HG03469 (cell line): Measurements from ENCODE around the gene FAM169A.
"Not testable (repeated sequence)": the region's sequence is repeated elsewhere in the genome, so short reads cannot be mapped to it uniquely, and the experiment has no call there.

Source experiments
- ATAC-seq: cut with Tn5 transposase; IDR thresholded peaks from one replicate; pipeline ENCODE4 v1.9.1; 2021; ENCODE audit warnings: mild to moderate bottlenecking, moderate library complexity, moderate number of reproducible peaks; ENCODE audit not compliant: unreplicated experiment

Gene FAM169A, protein sequence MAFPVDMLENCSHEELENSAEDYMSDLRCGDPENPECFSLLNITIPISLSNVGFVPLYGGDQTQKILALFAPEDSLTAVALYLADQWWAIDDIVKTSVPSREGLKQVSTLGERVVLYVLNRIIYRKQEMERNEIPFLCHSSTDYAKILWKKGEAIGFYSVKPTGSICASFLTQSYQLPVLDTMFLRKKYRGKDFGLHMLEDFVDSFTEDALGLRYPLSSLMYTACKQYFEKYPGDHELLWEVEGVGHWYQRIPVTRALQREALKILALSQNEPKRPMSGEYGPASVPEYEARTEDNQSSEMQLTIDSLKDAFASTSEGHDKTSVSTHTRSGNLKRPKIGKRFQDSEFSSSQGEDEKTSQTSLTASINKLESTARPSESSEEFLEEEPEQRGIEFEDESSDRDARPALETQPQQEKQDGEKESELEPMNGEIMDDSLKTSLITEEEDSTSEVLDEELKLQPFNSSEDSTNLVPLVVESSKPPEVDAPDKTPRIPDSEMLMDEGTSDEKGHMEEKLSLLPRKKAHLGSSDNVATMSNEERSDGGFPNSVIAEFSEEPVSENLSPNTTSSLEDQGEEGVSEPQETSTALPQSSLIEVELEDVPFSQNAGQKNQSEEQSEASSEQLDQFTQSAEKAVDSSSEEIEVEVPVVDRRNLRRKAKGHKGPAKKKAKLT

DNA sequence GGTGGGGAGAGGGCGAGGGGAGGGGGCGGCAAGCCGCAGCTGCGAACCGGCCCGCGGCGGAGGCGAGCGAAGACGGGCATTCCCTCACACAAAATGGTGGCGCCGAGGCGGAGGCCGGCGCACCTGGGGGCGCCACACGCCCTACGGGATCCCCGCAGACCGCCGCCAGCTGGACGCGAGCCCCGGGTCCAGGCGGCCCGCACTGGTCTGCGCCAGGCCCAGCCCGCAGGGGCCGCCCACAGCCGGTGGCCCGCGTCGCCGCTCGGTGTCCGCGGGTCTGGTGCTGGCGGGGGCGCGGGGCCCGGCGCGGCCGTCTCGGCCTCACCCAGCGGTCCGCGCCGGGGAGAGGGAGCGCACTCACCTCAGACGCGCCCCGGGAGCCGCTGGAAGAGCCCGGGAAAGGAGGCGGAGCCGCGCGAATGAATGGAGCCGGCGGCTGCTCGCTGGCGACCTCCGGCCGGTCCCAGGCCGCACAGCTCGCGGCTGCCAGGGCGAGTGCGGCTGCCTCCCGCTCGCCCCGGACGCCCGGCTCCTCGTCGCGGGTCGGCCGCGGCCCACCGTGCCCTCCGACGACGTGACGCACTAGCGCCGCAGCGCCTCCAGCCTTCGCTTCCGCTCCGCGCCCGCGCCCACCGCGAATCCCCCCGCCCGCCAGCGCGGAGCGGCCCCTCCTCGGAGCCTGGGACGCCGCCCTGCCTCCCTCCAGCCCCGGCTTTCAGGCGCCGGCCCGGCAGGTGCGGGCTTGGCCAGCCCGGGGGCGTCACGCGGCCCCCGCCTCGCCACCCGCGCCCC, at the start of gene FAM169A:
Gene FAM169A, minus strand, starts transcription at position 584 of the 792 bp plus-strand sequence. CDS start 24,711 bp downstream, outside the sequence.
- no peak for ATAC-seq

DNA sequence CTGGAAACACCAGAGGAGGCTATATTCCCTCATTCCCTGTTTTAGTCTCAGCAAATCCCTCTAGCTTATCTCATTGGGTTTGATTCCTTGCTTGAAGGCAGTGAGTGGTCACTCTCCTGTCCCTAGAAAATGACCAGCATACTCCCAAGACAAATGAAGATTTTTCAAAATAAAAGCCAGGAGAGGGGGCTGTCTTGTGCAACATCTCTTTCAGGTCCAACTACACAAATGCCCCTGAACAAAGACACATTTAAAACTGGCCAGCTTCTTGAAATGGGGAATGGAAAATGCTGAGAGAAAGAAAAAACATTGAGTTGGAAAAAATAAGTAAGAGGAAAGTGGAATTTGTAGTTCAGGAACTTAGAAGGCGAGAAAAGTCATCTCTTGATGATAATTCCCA, 49.3 kb upstream of the FAM169A start:
- ATAC-seq: no peak

DNA sequence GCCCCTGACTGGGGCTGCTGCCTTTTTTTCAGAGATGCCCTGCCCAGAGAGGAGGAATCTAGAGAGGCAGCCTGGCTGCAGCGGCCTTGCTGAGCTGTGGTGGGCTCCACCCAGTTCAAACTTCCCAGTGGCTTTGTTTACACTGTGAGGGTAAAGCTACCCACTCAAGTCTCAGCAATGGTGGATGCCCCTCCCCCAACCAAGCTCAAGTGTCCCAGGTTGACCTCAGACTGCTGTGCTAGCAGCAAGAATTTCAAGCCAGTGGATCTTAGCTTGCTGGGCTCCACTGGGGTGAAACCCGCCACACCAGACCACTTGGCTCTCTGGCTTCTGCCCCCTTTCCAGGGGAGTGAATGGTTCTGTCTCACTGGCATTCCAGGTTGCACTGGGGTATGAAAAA, 45.2 kb upstream of the FAM169A start:
- ATAC-seq: not testable (repeated sequence)

DNA sequence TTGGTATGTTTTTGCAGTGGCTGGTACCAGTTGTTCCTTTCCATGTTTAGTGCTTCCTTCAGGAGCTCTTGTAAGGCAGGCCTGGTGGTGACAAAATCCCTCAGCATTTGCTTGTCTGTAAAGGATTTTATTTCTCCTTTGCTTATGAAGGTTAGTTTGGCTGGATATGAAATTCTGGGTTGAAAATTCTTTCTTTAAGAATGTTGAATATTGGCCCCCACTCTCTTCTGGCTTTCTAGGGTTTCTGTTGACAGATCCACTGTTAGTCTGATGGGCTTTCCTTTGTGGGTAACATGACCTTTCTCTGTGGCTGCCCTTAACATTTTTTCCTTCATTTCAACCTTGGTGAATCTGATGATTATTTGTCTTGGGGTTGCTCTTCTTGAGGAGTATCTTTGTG, 43.7 kb upstream of the FAM169A start:
- not testable (repeated sequence) for ATAC-seq

DNA sequence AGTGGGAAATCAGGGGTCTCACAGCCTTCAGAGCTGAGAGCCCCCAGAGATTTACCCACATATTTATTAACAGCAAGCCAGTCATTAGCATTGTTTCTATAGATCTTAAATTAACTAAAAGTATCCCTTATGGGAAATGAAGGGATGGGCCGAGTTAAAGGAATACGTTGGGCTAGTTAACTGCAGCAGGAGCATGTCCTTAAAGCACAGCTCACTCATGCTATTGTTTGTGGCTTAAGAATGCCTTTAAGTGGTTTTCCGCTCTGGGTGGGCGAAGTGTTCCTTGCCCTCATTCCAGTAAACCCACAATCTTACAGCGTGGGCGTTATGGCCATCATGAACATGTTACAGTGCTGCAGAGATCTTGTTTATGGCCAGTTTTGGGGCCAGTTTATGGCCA, 42.0 kb upstream of the FAM169A start:
- ATAC-seq: not testable (repeated sequence)

DNA sequence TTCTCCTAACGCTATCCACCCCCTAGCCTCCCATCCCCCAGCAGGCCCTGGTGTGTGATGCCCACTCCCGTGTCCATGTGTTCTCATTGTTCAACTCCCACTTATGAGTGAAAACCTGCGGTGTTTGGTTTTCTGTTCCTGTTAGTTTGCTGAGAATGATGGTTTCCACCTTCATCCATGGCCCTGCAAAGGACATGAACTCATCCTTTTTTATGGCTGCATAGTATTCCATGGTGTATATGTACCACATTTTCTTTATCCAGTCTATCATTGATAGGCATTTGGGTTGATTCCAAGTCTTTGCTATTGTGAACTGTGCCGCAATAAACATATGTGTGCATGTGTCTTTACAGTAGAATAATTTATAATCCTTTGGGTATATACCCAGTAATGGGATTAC, 38.5 kb upstream of the FAM169A start:
- not testable (repeated sequence) for ATAC-seq

DNA sequence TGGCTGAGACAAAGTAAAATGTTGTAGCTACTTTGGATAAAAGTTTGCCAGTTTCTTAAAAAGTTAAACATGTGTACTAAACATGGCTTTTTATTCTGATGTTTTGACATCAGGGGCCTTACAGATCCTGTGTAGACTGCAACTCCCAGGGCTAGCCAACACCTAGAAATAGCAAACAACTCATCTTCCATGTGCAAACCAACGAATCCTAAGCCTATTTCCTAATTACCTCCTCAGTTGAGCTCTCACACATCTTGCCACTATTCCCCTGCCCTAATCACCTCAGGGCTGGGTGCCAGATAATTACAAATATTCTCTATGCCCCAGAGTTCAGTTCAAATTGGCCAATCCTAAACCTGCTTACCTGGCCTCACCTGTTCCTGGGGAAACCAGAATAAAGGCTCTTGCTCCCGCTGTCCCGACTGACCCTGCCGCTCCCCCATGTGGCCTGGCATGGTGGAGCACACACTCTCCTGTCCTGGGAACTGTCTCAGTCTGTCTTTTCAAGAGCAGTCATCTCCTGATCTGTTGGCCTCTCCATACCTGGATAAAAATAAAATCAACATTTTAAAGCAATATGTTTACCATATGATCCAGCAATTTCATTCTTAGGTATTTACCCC, 37.1 kb upstream of the FAM169A start:
- no peak for ATAC-seq

DNA sequence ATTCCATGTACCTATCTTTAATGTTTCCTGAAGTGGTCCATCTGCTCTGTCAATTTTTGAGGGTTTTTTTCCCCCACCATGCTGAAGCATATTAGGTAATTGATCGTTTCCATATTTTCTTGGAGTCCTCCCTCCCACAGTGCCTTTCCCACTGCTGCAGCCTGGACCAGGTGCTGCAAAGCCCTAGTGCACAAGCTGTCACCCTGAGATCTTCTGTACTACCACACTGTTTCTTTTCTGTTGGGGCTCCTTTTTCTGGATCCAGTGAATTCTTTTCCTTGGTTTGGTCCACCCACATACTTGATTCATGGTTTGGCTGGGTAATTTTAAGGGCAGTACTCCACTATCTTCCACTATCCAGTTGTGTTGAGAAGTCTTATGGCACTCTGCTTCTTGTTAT, 30.9 kb upstream of the FAM169A start:
- ATAC-seq: no peak

DNA sequence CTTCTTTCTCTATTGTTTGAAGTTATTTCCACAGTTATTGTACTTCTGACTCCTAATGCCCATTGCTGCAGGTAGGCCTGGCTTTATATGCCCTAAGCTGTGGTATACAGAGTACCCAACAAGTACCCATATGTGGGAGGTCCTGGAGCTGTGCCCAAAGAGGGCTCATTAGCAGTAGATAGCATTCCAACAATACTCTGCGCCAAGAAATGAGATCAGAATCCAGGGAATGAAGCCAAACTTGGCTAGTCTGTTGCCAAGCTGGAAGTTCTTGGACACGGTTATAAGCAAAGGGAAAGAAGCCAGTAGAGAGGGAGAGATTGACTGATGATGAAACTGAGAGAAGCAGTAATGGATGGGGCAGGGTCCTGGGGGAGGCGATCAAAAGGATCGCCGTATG, 29.7 kb upstream of the FAM169A start:
- no peak for ATAC-seq

DNA sequence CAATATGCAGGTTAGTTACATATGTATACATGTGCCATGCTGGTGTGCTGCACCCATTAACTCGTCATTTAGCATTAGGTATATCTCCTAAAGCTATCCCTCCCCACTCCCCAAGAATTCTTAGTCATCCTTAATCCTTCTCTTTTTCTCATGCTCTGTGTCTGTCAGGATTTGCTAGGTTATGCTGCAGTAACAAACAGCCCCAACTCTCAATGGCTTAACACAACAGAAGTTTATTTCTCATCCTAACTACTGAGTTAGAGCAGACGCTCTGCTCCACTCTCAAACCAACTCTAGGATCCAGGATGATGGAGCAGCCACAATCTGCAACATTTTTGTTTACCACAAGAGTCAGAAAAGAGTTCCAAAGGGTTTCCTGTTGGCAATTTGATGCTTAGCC, 28.2 kb upstream of the FAM169A start:
- no peak for ATAC-seq

DNA sequence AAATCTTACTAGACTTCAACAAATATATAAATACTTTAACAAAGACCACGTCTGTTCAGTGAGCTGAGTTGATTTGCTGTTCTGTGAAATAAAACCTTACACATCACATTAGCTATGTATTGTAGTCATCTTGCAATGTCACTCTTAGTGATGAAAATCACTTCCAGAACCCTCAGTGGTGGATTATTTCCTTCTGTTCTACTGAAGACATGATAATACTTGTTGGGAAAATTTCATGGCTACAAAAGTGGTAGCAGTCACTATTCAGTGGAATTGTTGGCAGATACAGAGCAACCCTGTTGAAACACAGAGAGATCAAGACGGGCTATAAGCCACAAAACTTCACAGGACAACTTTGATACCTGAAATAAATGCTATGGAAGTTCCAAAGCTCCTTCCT, 26.7 kb upstream of the FAM169A start:
- ATAC-seq: no peak

DNA sequence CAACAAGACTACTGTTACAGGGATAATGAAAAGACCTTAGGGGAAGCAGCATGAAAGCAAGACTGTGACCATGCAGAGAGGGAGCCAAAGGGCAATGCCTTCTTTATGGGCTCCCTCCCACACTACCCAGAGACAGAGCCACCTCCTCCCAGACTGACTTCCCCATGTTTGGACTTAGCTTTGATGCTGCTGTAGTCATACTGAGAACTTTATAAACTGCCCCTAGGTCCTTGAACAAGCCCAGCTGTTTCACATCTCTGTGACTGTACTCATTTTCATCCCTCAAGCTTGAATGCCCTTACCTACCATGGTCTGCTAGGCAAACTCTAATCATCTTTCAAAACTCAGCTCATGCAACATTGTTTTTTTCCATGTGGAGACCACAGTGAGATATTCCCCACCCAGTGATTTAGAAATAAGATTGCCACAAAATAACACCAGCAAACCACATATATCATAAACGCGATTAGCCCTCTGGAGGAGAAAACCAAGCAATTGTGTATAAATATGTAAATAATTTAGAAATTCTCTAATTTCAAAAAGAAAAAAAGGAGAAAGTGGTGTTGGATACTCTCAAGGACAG, 23.4 kb upstream of the FAM169A start:
- peak; percentile 65 for ATAC-seq

DNA sequence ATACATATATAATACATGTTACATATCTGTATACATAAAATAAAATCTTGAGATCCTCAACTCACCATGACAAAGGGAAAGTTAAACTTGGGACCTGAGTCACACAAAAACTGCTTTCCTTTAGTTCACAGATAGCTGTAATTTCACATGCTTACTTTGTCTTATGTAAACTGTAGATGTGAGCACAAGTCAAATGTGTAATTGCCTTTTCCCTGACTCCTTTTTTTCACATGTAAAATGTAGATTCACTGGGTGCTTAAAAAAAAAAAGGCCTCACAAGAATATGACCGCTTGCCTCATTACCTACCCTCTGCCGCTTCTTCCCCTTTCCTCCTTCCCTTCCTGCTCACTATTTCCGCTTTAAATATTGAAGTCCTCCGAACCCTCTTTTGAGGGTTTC, 21.9 kb upstream of the FAM169A start:
- no peak for ATAC-seq

DNA sequence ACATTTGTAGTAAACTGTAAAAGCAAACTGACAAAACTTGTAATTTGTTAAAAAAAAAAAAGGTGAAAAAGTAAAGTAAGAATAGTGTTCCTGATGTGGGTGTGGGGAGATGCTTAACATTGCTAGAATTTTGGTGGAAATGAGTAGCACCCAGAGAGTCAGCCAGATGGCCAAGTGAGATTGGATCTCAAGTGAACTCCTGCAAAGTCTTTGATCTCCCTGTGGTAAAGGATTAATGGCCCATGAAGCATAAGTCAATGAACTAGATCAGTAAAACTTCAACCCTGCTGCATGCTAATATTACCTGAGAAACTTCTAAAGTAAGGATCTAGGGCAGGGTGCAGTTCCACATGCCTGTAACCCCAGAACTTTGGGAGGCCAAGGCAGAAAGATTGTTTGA, 19.0 kb upstream of the FAM169A start:
- no peak for ATAC-seq

DNA sequence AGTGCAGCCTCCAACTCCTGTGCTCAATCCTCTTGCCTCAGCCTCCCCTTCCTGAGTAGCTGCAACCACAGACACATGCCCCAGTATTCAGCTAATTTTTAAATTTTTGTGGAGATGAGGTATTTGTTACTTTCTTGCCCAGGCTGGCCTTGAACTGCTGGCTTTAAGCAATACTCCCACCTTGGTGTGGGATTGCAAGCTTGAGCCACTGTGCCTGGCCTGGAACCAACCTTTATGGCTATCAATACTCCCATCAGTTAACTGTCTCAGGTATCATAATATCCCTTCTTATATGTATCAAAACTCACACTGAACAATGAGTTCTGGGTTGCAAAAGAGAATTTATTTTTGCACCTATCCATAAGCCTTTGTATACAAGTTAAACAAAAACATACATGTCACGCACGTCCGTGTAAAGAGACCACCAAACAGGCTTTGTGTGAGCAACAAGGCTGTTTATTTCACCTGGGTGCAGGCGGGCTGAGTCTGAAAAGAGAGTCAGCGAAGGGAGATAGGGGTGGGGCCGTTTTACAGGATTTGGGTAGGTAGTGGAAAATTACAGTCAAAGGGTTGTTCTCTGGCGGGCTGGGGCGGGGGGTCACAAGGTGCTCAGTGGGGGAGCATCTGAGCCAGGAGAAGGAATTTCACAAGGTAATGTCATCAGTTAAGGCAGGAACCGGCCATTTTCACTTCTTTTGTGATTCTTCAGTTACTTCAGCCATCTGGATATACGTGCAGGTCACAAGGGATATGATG, 16.4 kb upstream of the FAM169A start:
- ATAC-seq: not testable (repeated sequence)

DNA sequence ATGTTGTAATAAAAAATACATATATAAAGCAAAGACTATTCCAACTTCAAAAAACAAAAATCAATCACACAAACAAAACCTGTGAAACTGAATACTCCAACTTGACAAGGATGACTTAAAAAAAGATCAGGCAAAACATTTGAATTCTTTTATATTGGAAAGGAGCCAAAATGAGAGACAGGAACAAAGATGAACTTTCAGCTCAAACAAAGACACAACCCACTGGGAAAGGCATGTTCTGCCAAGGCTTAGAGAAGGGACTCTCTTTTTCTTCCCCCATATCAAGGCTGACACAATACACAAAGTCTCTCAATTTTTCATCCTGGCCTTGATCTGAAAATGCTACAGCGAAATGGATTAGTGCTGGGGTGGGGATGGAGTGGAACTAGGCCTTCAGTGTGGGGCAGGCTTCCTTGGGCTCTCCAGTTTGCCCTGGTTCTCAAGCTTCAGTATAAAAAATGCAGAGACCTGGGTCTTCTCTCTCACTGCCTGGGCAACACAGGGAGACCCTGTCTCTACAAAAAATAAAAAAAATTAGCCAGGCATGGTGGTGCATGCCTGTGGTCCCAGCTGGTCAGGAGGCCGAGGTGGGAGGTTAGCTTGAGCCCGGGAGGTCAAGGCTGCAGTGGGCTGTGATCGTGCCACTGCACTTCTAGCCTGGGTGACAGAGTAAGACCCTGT, 11.6 kb upstream of the FAM169A start:
- ATAC-seq: no peak

DNA sequence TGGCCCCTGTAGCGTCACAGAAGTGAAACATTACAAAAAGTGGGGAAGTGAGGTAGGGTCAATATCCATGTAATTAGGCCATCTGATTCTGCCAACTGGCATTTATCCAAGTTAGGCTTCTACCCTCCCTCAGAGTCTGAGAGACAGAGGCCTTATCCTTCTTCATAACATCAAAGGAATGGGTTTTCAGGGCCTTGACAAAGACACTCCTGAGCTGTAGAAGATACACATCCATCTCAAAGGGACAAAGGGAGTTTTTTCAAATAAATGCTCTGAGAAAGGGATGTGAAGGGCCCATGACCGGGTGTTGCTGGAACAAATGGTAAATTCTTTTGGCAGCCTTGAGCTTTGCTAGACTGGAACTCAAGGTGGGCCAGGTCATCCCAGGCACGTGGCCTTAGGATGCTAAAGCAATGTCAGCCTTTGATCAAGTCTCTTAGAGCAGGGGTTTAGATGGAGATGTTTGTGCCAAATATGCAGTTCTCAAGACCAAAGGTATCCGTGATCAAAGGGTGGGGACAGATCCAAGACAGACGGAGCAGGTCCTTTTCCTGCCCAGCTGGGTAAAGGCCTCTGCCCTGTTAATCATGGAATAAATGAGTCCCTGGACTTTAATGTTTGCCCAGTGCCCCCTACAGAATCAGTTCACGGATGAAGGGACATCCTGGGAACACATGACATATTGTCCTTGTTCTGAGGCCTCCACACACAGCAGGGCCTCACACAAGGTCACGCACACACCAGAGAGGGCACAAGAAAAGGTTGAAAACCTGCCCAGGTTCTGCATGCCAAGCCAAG, 10.0 kb upstream of the FAM169A start:
- ATAC-seq: no peak

DNA sequence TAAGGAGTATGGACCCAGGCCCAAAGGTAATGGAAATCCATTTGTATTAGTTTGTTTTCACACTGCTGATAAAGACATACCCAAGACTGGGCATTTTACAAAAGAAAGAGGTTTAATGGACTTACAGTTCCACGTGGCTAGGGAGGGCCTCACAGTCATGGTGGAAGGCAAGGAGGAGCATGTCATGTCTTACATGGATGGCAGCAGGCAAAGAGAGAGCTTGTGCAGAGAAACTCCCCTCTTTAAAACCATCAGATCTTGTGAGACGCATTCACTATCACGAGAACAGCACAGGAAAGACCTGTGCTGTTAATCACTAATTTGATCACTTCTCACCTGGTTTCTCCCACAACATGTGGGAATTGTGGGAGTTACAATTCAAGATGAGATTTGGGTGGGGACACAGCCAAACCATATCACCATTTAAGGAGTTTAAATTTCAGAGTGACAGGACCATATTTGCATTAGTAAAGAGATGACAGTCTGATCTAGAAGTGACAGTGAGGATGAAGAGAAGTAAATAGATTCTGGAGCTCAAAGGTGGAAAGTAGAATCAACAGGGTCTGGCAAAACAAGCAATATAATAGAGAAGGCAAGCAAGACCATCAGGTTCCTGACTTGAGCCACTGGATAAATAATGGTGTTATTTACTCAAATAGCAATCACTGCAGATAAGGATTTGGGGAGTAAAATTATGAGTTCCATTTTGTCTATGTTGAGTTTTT, 7.5 kb upstream of the FAM169A start:
- ATAC-seq: no peak
